CD1c-positive myeloid dendritic cell (primary cell): ENCODE data around the gene CNTN5.

Source experiments
- DNase-seq: peaks from one replicate; pipeline ENCODE4 v3.0.0-alpha.2; 2016; ENCODE audit errors: extremely low spot score

The CNTN5 gene

DNA sequence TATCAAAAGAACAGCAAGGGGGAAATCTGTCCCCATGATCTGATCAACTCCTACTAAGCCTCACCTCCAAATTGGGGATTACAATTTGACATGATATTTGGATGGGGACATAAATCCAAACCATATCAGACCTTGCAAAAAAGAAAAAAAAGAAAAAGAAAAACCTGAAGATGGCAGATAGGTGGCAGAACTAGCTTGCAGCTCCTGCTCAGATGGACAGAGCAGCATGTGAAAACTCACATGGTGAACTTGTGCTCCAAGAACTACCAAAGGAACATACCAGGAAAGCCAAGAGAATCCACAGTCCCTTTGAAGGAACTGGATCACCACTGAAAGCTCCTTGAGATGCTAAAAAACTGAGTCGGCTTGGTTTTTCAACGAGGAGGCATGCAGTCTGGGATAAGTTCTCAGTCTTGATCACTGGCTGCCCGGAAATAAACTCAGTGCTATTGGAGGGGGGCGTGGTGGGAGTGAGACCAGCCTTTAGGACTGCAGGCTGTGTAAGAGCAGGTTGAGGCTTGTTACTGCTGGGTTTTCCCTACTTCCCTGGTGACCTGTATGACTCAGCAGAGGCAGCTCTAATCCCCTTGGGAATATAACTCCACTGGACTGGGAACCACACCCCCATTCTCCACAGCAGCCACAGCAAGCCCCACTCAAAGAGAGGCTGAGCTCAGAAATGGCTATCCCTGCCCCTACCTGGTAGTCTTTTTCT lies 1308.0 kb downstream of the CNTN5 start:
- no peak for DNase-seq

DNA sequence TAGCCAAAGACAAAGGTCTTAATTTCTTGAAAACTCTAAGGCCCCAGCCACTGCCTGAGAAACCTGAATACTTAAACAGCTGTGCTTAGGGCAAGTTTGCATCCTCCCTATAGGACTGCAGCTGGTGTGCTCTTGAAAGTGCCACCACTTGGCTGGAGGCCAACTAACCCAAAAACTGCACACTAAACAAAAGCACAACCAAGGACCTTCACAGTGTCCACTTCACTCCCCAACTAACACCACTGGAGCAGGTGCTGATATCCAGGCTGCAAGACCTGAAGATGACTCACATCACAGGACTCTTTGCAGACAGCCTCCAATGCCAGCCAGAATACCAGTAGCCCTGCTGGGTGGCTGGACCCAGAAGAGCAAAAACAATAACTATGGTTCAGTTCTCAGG lies 1308.6 kb downstream of the CNTN5 start:
- no peak for DNase-seq

GRCh38 chr11:100336873-100337272 lies 1316.1 kb downstream of the CNTN5 start:
- no peak for DNase-seq

- DNase-seq, result no peak
These were observed 1317.5 kb downstream of the CNTN5 start for GRCh38 chr11:100338144-100338840.

DNA sequence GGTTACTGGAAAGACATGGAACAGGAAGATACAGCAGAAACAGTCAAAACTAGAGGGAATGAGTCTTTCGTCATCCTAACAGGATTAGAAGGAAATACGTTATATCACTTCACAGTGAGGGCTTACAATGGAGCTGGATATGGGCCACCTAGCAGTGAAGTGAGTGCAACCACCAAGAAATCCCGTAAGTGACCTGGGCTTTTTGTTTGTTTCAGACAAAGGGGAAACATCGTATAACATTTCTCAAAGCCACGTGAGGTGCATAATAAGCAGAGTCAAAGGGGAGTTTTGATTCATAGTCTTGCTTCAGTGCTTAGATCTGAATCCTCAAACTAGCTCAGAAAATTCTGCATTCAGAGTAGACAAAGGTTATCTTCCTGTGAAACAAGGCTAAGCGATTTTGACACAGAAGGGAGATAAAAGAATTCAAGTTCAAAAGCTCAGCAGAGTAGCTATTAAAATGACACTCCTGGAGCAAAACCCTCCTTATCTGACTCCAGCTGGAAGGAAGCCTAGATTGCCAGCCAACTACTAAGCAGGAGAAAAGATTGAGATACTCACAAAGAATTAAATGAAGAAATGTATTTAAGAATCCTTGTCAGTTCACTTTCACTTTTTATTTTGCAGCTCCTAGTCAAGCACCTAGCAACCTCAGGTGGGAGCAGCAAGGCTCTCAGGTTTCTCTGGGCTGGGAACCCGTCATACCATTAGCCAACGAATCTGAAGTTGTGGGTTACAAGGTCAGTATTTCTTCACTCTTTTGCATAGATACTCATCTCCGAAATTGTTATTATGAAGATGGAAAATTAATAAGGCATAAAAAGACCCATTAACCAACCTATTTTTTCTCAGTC lies 1319.9 kb downstream of the CNTN5 start:
- DNase-seq, result no peak

- DNase-seq, result no peak
These were observed 1332.3 kb downstream of the CNTN5 start for GRCh38 chr11:100353083-100353482.

- no peak for DNase-seq
These were observed 1334.0 kb downstream of the CNTN5 start for GRCh38 chr11:100354736-100355135.

GRCh38 chr11:100356035-100356434 lies 1335.3 kb downstream of the CNTN5 start:
- no peak for DNase-seq

GRCh38 chr11:100359281-100359680 lies 1338.5 kb downstream of the CNTN5 start:
- no peak for DNase-seq

DNA sequence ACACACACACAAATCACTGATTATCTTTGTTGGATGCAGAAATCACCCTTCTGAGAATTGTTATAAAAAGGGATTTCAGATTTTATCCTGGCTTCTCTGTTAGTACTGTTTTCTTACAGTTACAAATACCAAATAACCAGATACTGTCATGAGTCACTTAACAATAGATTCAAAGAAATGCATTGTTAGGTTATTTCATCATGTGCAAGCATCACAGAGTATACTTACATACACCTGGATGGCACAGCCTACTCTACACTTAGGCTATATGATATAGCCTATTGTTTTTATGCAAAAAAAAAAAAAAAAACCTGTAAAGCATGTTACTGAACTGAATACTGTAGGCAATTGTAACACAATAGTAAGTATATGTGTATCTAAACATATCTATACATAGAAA lies 1347.1 kb downstream of the CNTN5 start:
- DNase-seq, result no peak

GRCh38 chr11:100383357-100383865 lies 1362.7 kb downstream of the CNTN5 start:
- no peak for DNase-seq

GRCh38 chr11:100396266-100396665 lies 1375.5 kb downstream of the CNTN5 start:
- no peak for DNase-seq

DNA sequence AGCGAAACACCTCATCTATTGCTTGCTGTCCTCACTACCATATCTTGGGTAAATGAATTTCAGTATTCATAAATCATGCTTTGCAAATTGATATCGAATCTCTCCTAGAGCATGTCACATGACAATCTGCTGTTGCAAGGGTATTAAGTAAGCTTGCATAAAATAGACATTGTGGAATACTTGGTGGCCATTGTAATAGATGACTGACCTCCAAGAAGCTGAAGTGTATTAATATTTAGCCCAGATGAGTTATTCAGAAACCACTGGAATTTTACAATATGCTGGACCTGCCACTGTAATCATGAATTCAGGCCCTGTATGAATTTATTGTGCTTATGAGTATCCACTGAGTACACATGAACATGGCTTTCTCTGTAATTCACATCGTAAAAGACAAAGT lies 1376.7 kb downstream of the CNTN5 start:
- no peak for DNase-seq

DNA sequence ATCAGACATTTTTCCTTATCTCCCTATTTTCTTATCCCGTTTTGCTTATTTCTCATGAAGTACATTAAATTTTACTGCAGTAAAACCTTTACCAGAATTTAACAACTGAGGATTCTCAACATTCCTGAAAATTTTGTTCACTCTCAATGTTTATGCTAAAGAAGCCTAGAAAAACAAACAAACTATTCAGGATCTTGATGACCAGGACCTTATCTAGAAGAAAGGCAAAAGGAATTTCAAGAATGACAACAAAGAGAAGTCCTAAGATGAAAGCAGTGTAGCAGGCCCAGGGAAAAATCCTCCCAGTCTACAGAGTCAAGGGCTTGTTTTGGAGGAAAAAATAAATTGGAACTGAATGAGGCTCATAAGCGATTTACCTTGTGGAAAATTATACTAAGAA lies 1383.1 kb downstream of the CNTN5 start:
- DNase-seq, result no peak

DNA sequence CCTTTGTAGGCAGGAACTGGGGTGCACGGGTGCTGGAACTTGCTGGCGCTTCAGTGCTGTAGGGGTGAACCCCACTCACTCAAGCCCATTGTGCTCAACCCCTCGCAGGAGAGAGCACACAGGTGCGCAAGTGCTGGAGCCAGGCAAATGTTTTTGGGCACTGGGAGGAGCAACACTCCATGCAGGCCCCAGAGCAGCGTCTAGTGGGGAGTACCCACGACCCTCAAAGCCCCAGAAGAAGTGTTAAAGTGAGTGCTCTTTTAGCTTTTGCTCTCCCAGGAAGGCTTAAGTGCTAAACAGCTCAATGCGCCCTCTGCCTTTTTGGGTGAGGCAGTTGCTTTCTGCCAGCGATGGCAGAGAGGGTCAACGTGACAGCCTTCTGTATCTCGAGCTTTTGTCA lies 1384.2 kb downstream of the CNTN5 start:
- DNase-seq, result no peak
